ENCODE measurements around the gene THSD4. TPM values are rescaled to one million over a fixed set of nuclear protein-coding genes. Genes with fewer than 3 reads are reported as not detected.

THSD4 gene
- total RNA-seq, 1 donor, result 15.6 TPM

DNA sequence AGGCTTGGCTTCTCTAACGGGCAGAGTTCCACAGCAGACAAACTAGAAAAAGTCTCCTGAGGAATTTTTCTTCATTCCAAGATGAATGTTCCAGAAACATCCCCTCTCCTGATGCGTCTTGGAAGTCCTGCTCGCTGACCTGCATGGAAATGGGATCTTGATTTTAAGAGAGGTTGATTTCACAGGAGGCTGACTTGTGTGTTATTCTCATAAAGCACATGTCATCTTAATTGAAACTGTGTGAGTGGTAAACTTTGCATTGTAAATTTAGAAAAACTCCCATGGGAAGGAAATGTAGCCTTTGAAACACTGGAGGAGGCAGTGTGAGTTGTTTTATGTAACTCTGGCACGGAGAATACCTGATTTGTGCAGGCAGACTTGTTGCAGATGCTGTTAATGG is 357.3 kb downstream of the THSD4 start:
- H3K27me3 ChIP-seq (ENCODE audit: insufficient read depth, low read length), result no peaks in the 10 kb centered on the region

DNA sequence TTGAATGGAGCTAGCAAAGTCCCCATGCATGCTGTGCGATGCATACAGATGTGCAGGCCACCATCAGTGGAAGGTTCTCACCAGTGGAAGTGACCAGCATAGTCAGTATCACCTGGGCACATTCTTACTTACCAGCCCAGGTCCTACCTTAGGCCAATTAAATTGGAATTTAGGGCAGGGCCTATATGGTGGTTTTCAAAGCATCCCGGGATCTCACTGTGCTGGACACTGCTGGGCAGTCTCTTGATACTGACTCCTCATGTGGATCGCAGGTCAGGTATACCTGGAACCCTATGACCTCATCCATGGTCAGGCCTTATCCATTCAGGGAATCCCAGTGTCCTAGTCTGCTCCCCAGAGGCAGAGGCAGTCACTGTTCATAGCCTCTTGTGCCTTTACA is 358.5 kb downstream of the THSD4 start:
- peaks cover 3% of the 10 kb centered on the region for H4K20me1 ChIP-seq (ENCODE audit: insufficient read depth, low read length)
- no peak overlapping the region for H3K4me3 ChIP-seq (ENCODE audit: insufficient read depth, low read length)
- H3K27ac ChIP-seq (ENCODE audit: low read depth, low read length), result no peak overlapping the region
- no peaks in the 10 kb centered on the region for H3K4me1 ChIP-seq (ENCODE audit: insufficient read depth, low read length)
- no peaks in the 10 kb centered on the region for H3K36me3 ChIP-seq (ENCODE audit: insufficient read depth, low read length)
- TF ChIP-seq, protein P1, sequence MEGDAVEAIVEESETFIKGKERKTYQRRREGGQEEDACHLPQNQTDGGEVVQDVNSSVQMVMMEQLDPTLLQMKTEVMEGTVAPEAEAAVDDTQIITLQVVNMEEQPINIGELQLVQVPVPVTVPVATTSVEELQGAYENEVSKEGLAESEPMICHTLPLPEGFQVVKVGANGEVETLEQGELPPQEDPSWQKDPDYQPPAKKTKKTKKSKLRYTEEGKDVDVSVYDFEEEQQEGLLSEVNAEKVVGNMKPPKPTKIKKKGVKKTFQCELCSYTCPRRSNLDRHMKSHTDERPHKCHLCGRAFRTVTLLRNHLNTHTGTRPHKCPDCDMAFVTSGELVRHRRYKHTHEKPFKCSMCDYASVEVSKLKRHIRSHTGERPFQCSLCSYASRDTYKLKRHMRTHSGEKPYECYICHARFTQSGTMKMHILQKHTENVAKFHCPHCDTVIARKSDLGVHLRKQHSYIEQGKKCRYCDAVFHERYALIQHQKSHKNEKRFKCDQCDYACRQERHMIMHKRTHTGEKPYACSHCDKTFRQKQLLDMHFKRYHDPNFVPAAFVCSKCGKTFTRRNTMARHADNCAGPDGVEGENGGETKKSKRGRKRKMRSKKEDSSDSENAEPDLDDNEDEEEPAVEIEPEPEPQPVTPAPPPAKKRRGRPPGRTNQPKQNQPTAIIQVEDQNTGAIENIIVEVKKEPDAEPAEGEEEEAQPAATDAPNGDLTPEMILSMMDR (IDR thresholded peaks at IDR 0.05; ENCODE audit: extremely low read depth, low read depth, low read length), result no peak
- no peak overlapping the region for H3K4me2 ChIP-seq (ENCODE audit: insufficient read depth, low read length)
- H3K9me3 ChIP-seq (ENCODE audit: low read depth, low read length), result no peaks in the 10 kb centered on the region
- H3K27me3 ChIP-seq (ENCODE audit: insufficient read depth, low read length), result no peaks in the 10 kb centered on the region
- H2AFZ ChIP-seq (ENCODE audit: low read length), result no peak overlapping the region
- no peaks in the 10 kb centered on the region for H3K79me2 ChIP-seq (ENCODE audit: insufficient read depth, low read length)
- no peak for DNase-seq (ENCODE audit: insufficient read length, low spot score, missing footprints)

More for the DNA sequence above, 357.3 kb downstream of the THSD4 start:
- Histone ChIP-seq H3K27ac (ENCODE audit: low read depth, low read length) (no peak overlapping the region), H3K36me3 (ENCODE audit: insufficient read depth, low read length) (no peaks in the 10 kb centered on the region), H4K20me1 (ENCODE audit: insufficient read depth, low read length) (peaks cover 3% of the 10 kb centered on the region), H3K4me1 (ENCODE audit: insufficient read depth, low read length) (no peaks in the 10 kb centered on the region), H3K4me3 (ENCODE audit: insufficient read depth, low read length) (no peak overlapping the region), H3K79me2 (ENCODE audit: insufficient read depth, low read length) (no peaks in the 10 kb centered on the region), H3K4me2 (ENCODE audit: insufficient read depth, low read length) (no peak overlapping the region), H2AFZ (ENCODE audit: low read length) (no peak overlapping the region), H3K9me3 (ENCODE audit: low read depth, low read length) (no peaks in the 10 kb centered on the region)
- DNase-seq (ENCODE audit: insufficient read length, low spot score, missing footprints), result peak; percentile 65
- TF ChIP-seq, protein P1 (IDR thresholded peaks at IDR 0.05; ENCODE audit: extremely low read depth, low read depth, low read length), result no peak

DNA sequence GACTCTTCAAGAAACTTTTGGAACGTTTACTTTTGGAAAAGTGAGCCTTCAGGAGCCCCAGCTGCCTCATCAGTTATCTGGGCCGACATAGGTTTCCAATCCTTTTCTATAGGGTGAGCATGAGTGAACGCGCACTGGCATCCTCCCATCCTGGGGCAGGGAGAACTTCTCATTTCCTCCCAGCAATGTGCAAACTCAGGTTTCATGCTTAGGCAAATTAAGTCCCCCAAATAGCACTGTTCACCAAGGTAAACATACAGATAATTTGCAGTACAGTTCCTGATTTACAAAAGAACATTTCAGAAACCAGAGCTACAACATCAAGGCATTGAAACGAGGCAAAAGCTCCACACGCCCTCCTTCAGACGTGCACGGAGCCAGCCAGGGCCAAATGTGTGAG is 361.6 kb downstream of the THSD4 start:
- Histone ChIP-seq H3K4me1 (ENCODE audit: insufficient read depth, low read length) (no peaks in the 10 kb centered on the region), H3K4me3 (ENCODE audit: insufficient read depth, low read length) (no peak overlapping the region), H2AFZ (ENCODE audit: low read length) (no peak overlapping the region), H3K4me2 (ENCODE audit: insufficient read depth, low read length) (no peak overlapping the region), H3K27me3 (ENCODE audit: insufficient read depth, low read length) (no peaks in the 10 kb centered on the region), H3K9me3 (ENCODE audit: low read depth, low read length) (no peaks in the 10 kb centered on the region), H3K36me3 (ENCODE audit: insufficient read depth, low read length) (no peaks in the 10 kb centered on the region), H3K27ac (ENCODE audit: low read depth, low read length) (no peak overlapping the region), H3K79me2 (ENCODE audit: insufficient read depth, low read length) (no peaks in the 10 kb centered on the region), H4K20me1 (ENCODE audit: insufficient read depth, low read length) (peaks cover 3% of the 10 kb centered on the region)
- TF ChIP-seq, protein P1 (IDR thresholded peaks at IDR 0.05; ENCODE audit: extremely low read depth, low read depth, low read length), result no peak
- no peak for DNase-seq (ENCODE audit: insufficient read length, low spot score, missing footprints)

DNA sequence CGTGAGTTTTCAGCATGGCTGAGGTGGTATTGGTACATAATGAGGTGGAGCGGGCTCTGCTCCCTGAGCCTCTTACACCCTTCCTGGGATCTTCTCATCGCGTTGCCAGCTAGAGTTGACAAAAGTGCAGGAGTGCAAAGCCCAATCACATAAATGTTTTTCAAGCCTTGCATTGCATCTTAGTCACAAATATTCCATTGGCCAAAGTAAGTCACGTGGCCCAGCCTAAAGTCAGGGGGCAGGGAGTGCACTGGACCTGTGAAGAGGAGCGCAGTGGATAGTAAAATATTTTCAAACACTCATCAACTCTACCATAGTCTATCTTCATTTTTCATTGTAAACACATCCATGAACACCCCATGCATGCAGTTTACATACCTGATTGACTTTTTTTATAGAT is 365.3 kb downstream of the THSD4 start:
- no peaks in the 10 kb centered on the region for H3K27me3 ChIP-seq (ENCODE audit: insufficient read depth, low read length)
- H3K4me3 ChIP-seq (ENCODE audit: insufficient read depth, low read length), result no peak overlapping the region
- no peaks in the 10 kb centered on the region for H3K79me2 ChIP-seq (ENCODE audit: insufficient read depth, low read length)
- H2AFZ ChIP-seq (ENCODE audit: low read length), result no peak overlapping the region
- H3K4me2 ChIP-seq (ENCODE audit: insufficient read depth, low read length), result no peak overlapping the region
- TF ChIP-seq, protein P1 (IDR thresholded peaks at IDR 0.05; ENCODE audit: extremely low read depth, low read depth, low read length), result no peak
- DNase-seq (ENCODE audit: insufficient read length, low spot score, missing footprints), result no peak
- no peaks in the 10 kb centered on the region for H4K20me1 ChIP-seq (ENCODE audit: insufficient read depth, low read length)
- H3K4me1 ChIP-seq (ENCODE audit: insufficient read depth, low read length), result no peaks in the 10 kb centered on the region
- no peaks in the 10 kb centered on the region for H3K9me3 ChIP-seq (ENCODE audit: low read depth, low read length)
- no peaks in the 10 kb centered on the region for H3K36me3 ChIP-seq (ENCODE audit: insufficient read depth, low read length)
- H3K27ac ChIP-seq (ENCODE audit: low read depth, low read length), result no peak overlapping the region
